Progenitor cell of endocrine pancreas (in vitro differentiated cells): ENCODE data around the gene STK16. TPM values are rescaled to one million over a fixed set of nuclear protein-coding genes. Genes with fewer than 3 reads are reported as not detected.

ENCODE experiments used
- DNase-seq: peaks from one replicate; pipeline ENCODE4 v3.0.0; 2021; ENCODE audit warnings: low spot score; ENCODE audit not compliant: unreplicated experiment
- H3K27ac Mint-ChIP-seq: 2 replicates; pipeline ENCODE4 v1.8.0; 2021; ENCODE audit warnings: mild to moderate bottlenecking, moderate library complexity, mixed read lengths
- H3K27me3 Mint-ChIP-seq: 2 replicates; pipeline ENCODE4 v1.8.0; 2021; ENCODE audit warnings: mixed read lengths
- H3K36me3 Mint-ChIP-seq: 2 replicates; pipeline ENCODE4 v1.8.0; 2022; ENCODE audit warnings: mixed read lengths; ENCODE audit not compliant: insufficient read depth
- H3K4me1 Mint-ChIP-seq: 2 replicates; pipeline ENCODE4 v1.8.0; 2021; ENCODE audit warnings: low read depth, mixed read lengths
- H3K4me3 Mint-ChIP-seq: 2 replicates; pipeline ENCODE4 v1.8.0; 2021; ENCODE audit warnings: low read depth, mild to moderate bottlenecking, moderate library complexity, mixed read lengths
- H3K9me3 Mint-ChIP-seq: 2 replicates; pipeline ENCODE4 v1.8.0; 2021; ENCODE audit warnings: low read depth, mixed read lengths
- CTCF ChIP-seq: fragments of 200-600 bp; sonication (generic); IDR thresholded peaks from one replicate; pipeline ENCODE4 v1.5.0; 2021; ENCODE audit warnings: antibody characterized with exemption, mild to moderate bottlenecking; ENCODE audit not compliant: unreplicated experiment
- total RNA-seq: library from RNA; stranded (reverse); gene quantifications from 2 replicates; pipeline ENCODE4 v1.2.1, GENCODE V29; 2021

STK16 gene
- total RNA-seq, 1 donor from 2014 or later: 23.2 TPM

- peaks cover 12% of the 10 kb centered on the region for H3K36me3 Mint-ChIP-seq
- H3K4me3 Mint-ChIP-seq: peak overlapping the region; percentile 70
- no peaks in the 10 kb centered on the region for H3K27me3 Mint-ChIP-seq
- peaks cover 18% of the 10 kb centered on the region for H3K4me1 Mint-ChIP-seq
- H3K9me3 Mint-ChIP-seq: no peaks in the 10 kb centered on the region
- no peak for DNase-seq
- H3K27ac Mint-ChIP-seq: no peak overlapping the region
- TF ChIP-seq CTCF: no peak
Observed at GRCh38 chr2:219228911-219229304, 16.4 kb upstream of the STK16 start.

GRCh38 chr2:219229305-219230058 is 15.8 kb upstream of the STK16 start, which contains the start of the genes ANKZF1 and ATG9A:
TSS of gene ANKZF1 (plus strand) at chr2:219229806. CDS start at chr2:219230258, 452 bp downstream.
TSS of gene ATG9A (minus strand) at chr2:219229636. CDS start at chr2:219228024, 1,612 bp downstream.
- H3K4me3 Mint-ChIP-seq: peak within 1 kb of the TSS; percentile 98
- peaks cover 18% of the 10 kb centered on the region for H3K4me1 Mint-ChIP-seq
- H3K9me3 Mint-ChIP-seq: no peaks in the 10 kb centered on the region
- peak within 1 kb of the TSS; percentile 99 for H3K27ac Mint-ChIP-seq
- no peak for TF ChIP-seq CTCF
- DNase-seq: peak; percentile 97
- no peaks in the 10 kb centered on the region for H3K27me3 Mint-ChIP-seq
- H3K36me3 Mint-ChIP-seq: peaks cover 15% of the 10 kb centered on the region

- no peak for DNase-seq
- peaks cover 14% of the 10 kb centered on the region for H3K36me3 Mint-ChIP-seq
- no peaks in the 10 kb centered on the region for H3K27me3 Mint-ChIP-seq
- H3K4me3 Mint-ChIP-seq: peak overlapping the region; percentile 98
- no peak for TF ChIP-seq CTCF
- H3K4me1 Mint-ChIP-seq: peaks cover 18% of the 10 kb centered on the region
- no peaks in the 10 kb centered on the region for H3K9me3 Mint-ChIP-seq
- peak overlapping the region; percentile 99 for H3K27ac Mint-ChIP-seq
Observed at GRCh38 chr2:219230059-219230540, 15.2 kb upstream of the STK16 start.

- Mint-ChIP-seq H3K27me3 (no peaks in the 10 kb centered on the region), H3K27ac (no peak overlapping the region), H3K4me1 (peaks cover 9% of the 10 kb centered on the region), H3K36me3 (peaks cover 21% of the 10 kb centered on the region), H3K9me3 (no peaks in the 10 kb centered on the region), H3K4me3 (no peak overlapping the region)
- no peak for DNase-seq
- no peak for TF ChIP-seq CTCF
Observed at GRCh38 chr2:219234331-219234730, 10.9 kb upstream of the STK16 start.

- Mint-ChIP-seq H3K27me3 (no peaks in the 10 kb centered on the region), H3K4me1 (peaks cover 8% of the 10 kb centered on the region), H3K9me3 (no peaks in the 10 kb centered on the region), H3K36me3 (no peaks in the 10 kb centered on the region), H3K27ac (peak overlapping the region; percentile 41), H3K4me3 (peak overlapping the region; percentile 47)
- no peak for DNase-seq
- no peak for TF ChIP-seq CTCF
Observed at GRCh38 chr2:219243291-219243761, 2.0 kb upstream of the STK16 start.
